Lower lobe of right lung (tissue), 2 donors: ENCODE results near the gene DPF3. TPM values are rescaled to one million over a fixed set of nuclear protein-coding genes. Genes with fewer than 3 reads are reported as not detected.

Experiments used
- ATAC-seq, 2 donors: fragments of 200-7000 bp; cut with Tn5 transposase; one replicate each; pipeline ENCODE4 v1.9.1; 2020 to 2022; ENCODE audit warnings: mild to moderate bottlenecking in 2 of 2, moderate library complexity in 2 of 2
- DNase-seq: peaks from one replicate; pipeline ENCODE4 v3.0.0-alpha.2; 2020
- H3K27ac ChIP-seq: fragments of 200-600 bp; one replicate; pipeline ENCODE4 v1.8.0; 2022
- H3K27me3 ChIP-seq: fragments of 200-600 bp; one replicate; pipeline ENCODE4 v1.8.0; 2022; ENCODE audit warnings: low read depth
- H3K36me3 ChIP-seq: fragments of 200-600 bp; one replicate; pipeline ENCODE4 v1.8.0; 2022; ENCODE audit warnings: mild to moderate bottlenecking
- H3K4me1 ChIP-seq: fragments of 200-600 bp; one replicate; pipeline ENCODE4 v1.8.0; 2022
- H3K4me3 ChIP-seq: fragments of 200-600 bp; one replicate; pipeline ENCODE4 v1.8.0; 2022; ENCODE audit warnings: mild to moderate bottlenecking
- H3K9me3 ChIP-seq: fragments of 200-600 bp; one replicate; pipeline ENCODE4 v1.8.0; 2022
- CTCF ChIP-seq: fragments of 200-600 bp; IDR thresholded peaks from one replicate; pipeline ENCODE4 v1.8.0; 2022; ENCODE audit warnings: antibody characterized with exemption, mild to moderate bottlenecking
- intact Hi-C: fragments of 100-400 bp; cut with DNase I; formaldehyde crosslinking; loops from one replicate; pipeline ENCODE4 v1.11.0; 2022
- total RNA-seq: library from RNA; stranded (reverse); fragmentation: NEBNext Ultra II Directional; extraction: Animal tissue kit (Norgen Biotek cat#: 25700); gene quantifications from one replicate; pipeline ENCODE4 v1.2.1, GENCODE V29; 2021
- donor health status: DM: no; HTN: yes; CAD: no; lungs with severe emphysema.

The DPF3 gene
- total RNA-seq, 1 donor from 2014 or later: 0.59 TPM

GRCh38 chr14:72574715-72575114, 319.2 kb downstream of the DPF3 start:
- TF ChIP-seq CTCF: no peak

GRCh38 chr14:72573725-72574417, 320.0 kb downstream of the DPF3 start:
- Histone ChIP-seq H3K4me1 (no peaks in the 10 kb centered on the region), H3K27ac (no peak overlapping the region), H3K9me3 (no peaks in the 10 kb centered on the region), H3K27me3 (peaks cover 8% of the 10 kb centered on the region), H3K36me3 (no peaks in the 10 kb centered on the region), H3K4me3 (no peak overlapping the region)
- ATAC-seq: no peak
- TF ChIP-seq CTCF: no peak
- DNase-seq: no peak
- intact Hi-C loops: no loop called here

More at GRCh38 chr14:72574715-72575114, 319.2 kb downstream of the DPF3 start:
- no peak for ATAC-seq
- Histone ChIP-seq H3K27me3 (peaks cover 8% of the 10 kb centered on the region), H3K36me3 (no peaks in the 10 kb centered on the region), H3K9me3 (no peaks in the 10 kb centered on the region), H3K27ac (no peak overlapping the region), H3K4me3 (no peak overlapping the region), H3K4me1 (no peaks in the 10 kb centered on the region)
- intact Hi-C loops: no loop called here
- no peak for DNase-seq

Other genes with a start within 250 kb of the DPF3 start
- gene DCAF4, start 32.4 kb upstream of the DPF3 start, total RNA-seq: 19.5 TPM
- 20.1 TPM for gene ZFYVE1, start 133.0 kb upstream of the DPF3 start, total RNA-seq
- 56.1 TPM for gene RBM25, start 164.4 kb upstream of the DPF3 start, total RNA-seq
- 69.2 TPM for gene PSEN1, start 242.4 kb upstream of the DPF3 start, total RNA-seq